HepG2 (cell line): ENCODE results near the gene MICAL3. TPM values are rescaled to one million over a fixed set of nuclear protein-coding genes. Genes with fewer than 3 reads are reported as not detected.

Experiments used
- ELF3 ChIP-seq: IDR thresholded peaks from 2 replicates; pipeline ENCODE4 v1.6.1; 2016; ENCODE audit warnings: missing genetic modification reagents, missing compliant biosample characterization
- FOXA3 ChIP-seq: IDR thresholded peaks from 2 replicates; pipeline ENCODE4 v1.6.1; 2016; ENCODE audit warnings: missing genetic modification reagents, missing compliant biosample characterization
- FOXO1 ChIP-seq: sonication (generic); formaldehyde crosslinking; IDR thresholded peaks from 2 replicates; pipeline ENCODE4 v1.4.0; 2020; ENCODE audit warnings: missing genetic modification reagents
- GATAD1 ChIP-seq: IDR thresholded peaks from 2 replicates; pipeline ENCODE4 v1.6.1; 2016; ENCODE audit warnings: missing genetic modification reagents, missing compliant biosample characterization
- KAT8 ChIP-seq: IDR thresholded peaks from 2 replicates; pipeline ENCODE4 v1.6.1; 2016; ENCODE audit warnings: missing genetic modification reagents, missing compliant biosample characterization
- KLF16 ChIP-seq, 2 experiments: sonication (generic) in 1 of 2; formaldehyde crosslinking in 1 of 2; IDR thresholded peaks; 2 replicates each; pipeline versions ENCODE4 v1.6.1 to v1.8.0; 2016 to 2023; ENCODE audit warnings: missing genetic modification reagents in 2 of 2, missing compliant biosample characterization in 1 of 2
- KMT2B ChIP-seq: IDR thresholded peaks from 2 replicates; pipeline ENCODE4 v1.6.1; 2016; ENCODE audit warnings: missing genetic modification reagents, missing compliant biosample characterization
- NFYC ChIP-seq: IDR thresholded peaks from 2 replicates; pipeline ENCODE4 v1.6.1; 2016; ENCODE audit warnings: missing genetic modification reagents, missing compliant biosample characterization
- NONO ChIP-seq, 2 experiments: fragments of 450-650 bp in 1 of 2; sonication (generic) in 1 of 2; formaldehyde crosslinking in 1 of 2; IDR thresholded peaks in 1 of 2; conservative IDR thresholded peaks in 1 of 2; 2 replicates each; pipeline versions ENCODE4 v1.6.1 to v1.8.0; 2017 to 2022; ENCODE audit warnings: mild to moderate bottlenecking in 1 of 2, missing genetic modification reagents in 1 of 2, moderate library complexity in 1 of 2
- POGK ChIP-seq: sonication (generic); formaldehyde crosslinking; conservative IDR thresholded peaks from 2 replicates; pipeline ENCODE4 v1.8.0; 2022; ENCODE audit warnings: mild to moderate bottlenecking, moderate library complexity, missing genetic modification reagents
- POLR2G ChIP-seq: fragments of 200-400 bp; formaldehyde crosslinking; IDR thresholded peaks from 2 replicates; pipeline ENCODE4 v1.6.1; 2018; ENCODE audit warnings: mild to moderate bottlenecking, low read depth, low read length, moderate library complexity
- SOX13 ChIP-seq, 3 experiments: fragments of 450-650 bp in 1 of 3; sonication (generic) in 1 of 3; formaldehyde crosslinking in 1 of 3; IDR thresholded peaks in 2 of 3; conservative IDR thresholded peaks in 1 of 3; 2 replicates each; pipeline versions ENCODE4 v1.5.0 to v1.6.1; 2016 to 2020; ENCODE audit warnings: antibody characterized with exemption in 1 of 3, mild to moderate bottlenecking in 1 of 3, missing compliant biosample characterization in 1 of 3, missing genetic modification reagents in 1 of 3, moderate library complexity in 1 of 3
- SSRP1 ChIP-seq: IDR thresholded peaks from 2 replicates; pipeline ENCODE4 v1.6.1; 2016; ENCODE audit warnings: control low read depth
- TBP ChIP-seq: sonication (generic); formaldehyde crosslinking; IDR thresholded peaks from 2 replicates; pipeline ENCODE4 v1.5.0; 2020; ENCODE audit warnings: missing genetic modification reagents
- TBX2 ChIP-seq: sonication (generic); formaldehyde crosslinking; IDR thresholded peaks from 2 replicates; pipeline ENCODE4 v1.5.0; 2020; ENCODE audit warnings: missing genetic modification reagents, mild to moderate bottlenecking, borderline replicate concordance
- TRIM24 ChIP-seq: sonication (generic); formaldehyde crosslinking; IDR thresholded peaks from 2 replicates; pipeline ENCODE4 v1.8.0; 2022; ENCODE audit warnings: mild to moderate bottlenecking, missing genetic modification reagents
- U2AF1 ChIP-seq: fragments of 200-400 bp; formaldehyde crosslinking; optimal IDR thresholded peaks from 2 replicates; pipeline ENCODE3; 2017; ENCODE audit warnings: mild to moderate bottlenecking, low read depth, low read length
- ZBED4 ChIP-seq: sonication (generic); formaldehyde crosslinking; IDR thresholded peaks from 2 replicates; pipeline ENCODE4 v1.4.0; 2020; ENCODE audit warnings: missing genetic modification reagents, borderline replicate concordance
- ZBTB37 ChIP-seq: sonication (generic); formaldehyde crosslinking; IDR thresholded peaks from 2 replicates; pipeline ENCODE4 v1.4.0; 2020; ENCODE audit warnings: mild to moderate bottlenecking, missing genetic modification reagents
- ZNF350 ChIP-seq: sonication (generic); formaldehyde crosslinking; IDR thresholded peaks from 2 replicates; pipeline ENCODE4 v1.4.0; 2020; ENCODE audit warnings: mild to moderate bottlenecking, low read depth, missing genetic modification reagents, borderline replicate concordance
- ZNF556 ChIP-seq: sonication (generic); formaldehyde crosslinking; IDR thresholded peaks from 2 replicates; pipeline ENCODE4 v1.4.0; 2020; ENCODE audit warnings: mild to moderate bottlenecking, missing genetic modification reagents, borderline replicate concordance
- ZNF564 ChIP-seq: sonication (generic); formaldehyde crosslinking; IDR thresholded peaks from 2 replicates; pipeline ENCODE4 v1.8.1; 2023; ENCODE audit warnings: mild to moderate bottlenecking, missing genetic modification reagents
- polyA plus RNA-seq, 8 experiments: library from polyadenylated mRNA; depleted of rRNA in 3 of 8; stranded (reverse) in 7 of 8; unstranded in 1 of 8; fragments of >200 nt; fragmentation: Illumina TruSeq in 4 of 8; extraction: Trizol in 4 of 8; gene quantifications; 2 replicates each; pipeline versions ENCODE4 v1.2.1 to v1.2.3, GENCODE V29; 2011 to 2016; ENCODE audit warnings: low read depth in 4 of 8, missing spikeins in 1 of 8, mixed read lengths in 1 of 8; ENCODE audit not compliant: insufficient read depth in 1 of 8
- total RNA-seq, 5 experiments: library from RNA; depleted of rRNA; stranded (reverse); fragments of >200 nt; fragmentation: Illumina TruSeq; extraction: Trizol; gene quantifications; 2 replicates each; pipeline ENCODE4 v1.2.3, GENCODE V29; 2016; ENCODE audit warnings: low read depth in 1 of 5

Gene MICAL3
- total and polyA plus RNA-seq, 2 of the 13 experiments (the other 11 are each of a cell fraction or from before 2014, with no cell fraction given), result 5.3 to 12.5 TPM

- TF ChIP-seq ZBED4 (CRISPR knock-in tag) (peak; percentile 16; the same call in 1 of the 2 replicates), KLF16 (CRISPR knock-in tag; IDR thresholded peaks at IDR 0.05) (0 out of 4 replicates have a peak, but pooled peaks of 1 of the 2 experiments have one; percentile 28), U2AF1 (no peak), ELF3 (CRISPR knock-in tag) (peak; percentile 65), ZBTB37 (CRISPR knock-in tag) (no peak), SSRP1 (0 out of 2 replicates have a peak, but pooled peaks have one; percentile 31), NFYC (CRISPR knock-in tag) (no peak), NONO (IDR thresholded peaks at IDR 0.05) (no peak), NONO (CRISPR knock-in tag; conservative IDR thresholded peaks at IDR 0.05) (peak; percentile 60; the same call in 1 of the 2 replicates), POLR2G (peak; percentile 83), KMT2B (CRISPR knock-in tag) (peak; percentile 70), FOXO1 (CRISPR knock-in tag) (no peak), GATAD1 (peak; percentile 78), TRIM24 (CRISPR knock-in tag) (0 out of 2 replicates have a peak, but pooled peaks have one; percentile 8), ZNF564 (no peak), TBX2 (CRISPR knock-in tag) (peak; percentile 44; the same call in 1 of the 2 replicates), SOX13 (IDR thresholded peaks at IDR 0.05) (no peak), SOX13 (CRISPR knock-in tag; conservative IDR thresholded peaks at IDR 0.05 in 1 of 2, IDR thresholded peaks at IDR 0.05 in 1 of 2) (0 out of 4 replicates have a peak, but pooled peaks of 1 of the 2 experiments have one; percentile 5), FOXA3 (CRISPR knock-in tag) (peak; percentile 18; the same call in 1 of the 2 replicates), ZNF556 (CRISPR knock-in tag) (0 out of 2 replicates have a peak, but pooled peaks have one; percentile 32), KAT8 (peak; percentile 66), POGK (peak; percentile 55; the same call in 1 of the 2 replicates), TBP (CRISPR knock-in tag) (no peak), ZNF350 (CRISPR knock-in tag) (no peak; the same call in 1 of the 2 replicates)
Observed at GRCh38 chr22:17777005-17777716, 247.2 kb downstream of the MICAL3 start (continued).
